HepG2 (cell line): Measurements from ENCODE around the gene TARDBP. TPM values are rescaled to one million over a fixed set of nuclear protein-coding genes. Genes with fewer than 3 reads are reported as not detected.
"Not testable (repeated sequence)": the region's sequence is repeated elsewhere in the genome, so short reads cannot be mapped to it uniquely, and the experiment has no call there.

ENCODE experiments used
- ATAC-seq: fragments of 200-7000 bp; cut with Tn5 transposase; 3 replicates; pipeline ENCODE4 v1.9.1; 2020; ENCODE audit warnings: mild to moderate bottlenecking, moderate library complexity
- BruUV-seq: library from RNA; stranded (reverse); fragments of 400-500 nt; replicated peaks from 2 replicates; lab custom pipeline; 2021; lab: Mats Ljungman, UMichigan
- CTCF ChIA-PET: fragments of 300-600 bp; formaldehyde crosslinking; extraction: SDS; loops from one replicate; lab custom pipeline; 2021; ENCODE audit warnings: low total read pairs, inconsistent platforms, low intra/inter-chr PET ratio; lab: Yijun Ruan, JAX
- POLR2A ChIA-PET: fragments of 350-600 bp; sonication (Branson Sonifier 250); formaldehyde crosslinking; loops from one replicate; lab custom pipeline; 2020; ENCODE audit warnings: antibody characterized with exemption, inconsistent platforms; lab: Yijun Ruan, JAX
- DNase-seq: peaks from one replicate; pipeline ENCODE4 v3.0.0-alpha.2; 2015; ENCODE audit warnings: low spot score
- FAIRE-seq: peaks from 3 replicates; lab custom pipeline; 2011; peaks lifted over from hg19 to GRCh38; lab: Jason Lieb, UNC
- H2AFZ ChIP-seq: one replicate; pipeline ENCODE4 v1.6.1; 2011; ENCODE audit warnings: low read length, inconsistent platforms
- H3K27ac ChIP-seq: fragments of 300-600 bp; 3 replicates; pipeline ENCODE4 v1.8.0; 2011; ENCODE audit warnings: mixed run types, mild to moderate bottlenecking, mixed read lengths, low read length, inconsistent platforms; ENCODE audit not compliant: insufficient read depth; ENCODE audit errors: extremely low read length
- H3K27me3 ChIP-seq, 2 experiments: fragments of 200-600 bp in 1 of 2; 2 replicates in 1 of 2; 3 replicates in 1 of 2; pipeline versions ENCODE4 v1.6.0 to v1.8.0; 2011; ENCODE audit warnings: low read length in 2 of 2, mild to moderate bottlenecking in 2 of 2, moderate library complexity in 2 of 2, inconsistent platforms in 1 of 2; ENCODE audit not compliant: insufficient read depth in 2 of 2, control insufficient read depth in 1 of 2
- H3K36me3 ChIP-seq, 2 experiments: fragments of 200-600 bp in 1 of 2; replicated peaks in 1 of 2; 2 replicates in 1 of 2; 3 replicates in 1 of 2; pipeline versions ENCODE4 v1.5.1 to v1.8.0; 2011; ENCODE audit warnings: low read length in 2 of 2, inconsistent platforms in 1 of 2; ENCODE audit not compliant: insufficient read depth in 2 of 2, control insufficient read depth in 1 of 2
- H3K4me1 ChIP-seq: 2 replicates; pipeline ENCODE4 v1.5.1; 2012; ENCODE audit warnings: low read length, inconsistent platforms; ENCODE audit not compliant: insufficient read depth
- H3K4me2 ChIP-seq: 2 replicates; pipeline ENCODE4 v1.6.0; 2011; ENCODE audit warnings: low read depth, low read length, inconsistent platforms
- H3K4me3 ChIP-seq, 3 experiments: fragments of 200-600 bp in 1 of 3; sonication (generic), shearing (Covaris generic) in 1 of 3; replicated peaks in 1 of 3; 2 replicates each; pipeline ENCODE4 v1.5.1; 2011 to 2016; ENCODE audit warnings: low read length in 3 of 3, inconsistent platforms in 2 of 3, low read depth in 2 of 3, mild to moderate bottlenecking in 2 of 3, control low read depth in 1 of 3, mixed read lengths in 1 of 3; ENCODE audit not compliant: insufficient read depth in 1 of 3
- H3K79me2 ChIP-seq: one replicate; pipeline ENCODE4 v1.6.1; 2011; ENCODE audit warnings: low read length, inconsistent platforms; ENCODE audit not compliant: insufficient read depth
- H3K9ac ChIP-seq: 2 replicates; pipeline ENCODE4 v1.6.0; 2011; ENCODE audit warnings: mild to moderate bottlenecking, low read depth, low read length, inconsistent platforms; ENCODE audit not compliant: insufficient read depth
- H3K9me3 ChIP-seq: 2 replicates; pipeline ENCODE4 v1.5.1; 2012; ENCODE audit warnings: mild to moderate bottlenecking, low read length
- H4K20me1 ChIP-seq: 2 replicates; pipeline ENCODE4 v1.6.0; 2011; ENCODE audit warnings: inconsistent platforms, mild to moderate bottlenecking, low read length, moderate library complexity; ENCODE audit not compliant: insufficient read depth
- WGBS: methylation state at CpG from one replicate; pipeline ENCODE4 v1.1.6; 2017; ENCODE audit warnings: low lambda C conversion rate; 5-methylcytosine and 5-hydroxymethylcytosine counted together
- in situ Hi-C: cut with HindIII; loops from 2 replicates; pipeline ENCODE4 v1.10.0; 2017; ENCODE audit warnings: low pct_unique_long_range_greater_than_20kb; ENCODE audit not compliant: extremely low pct_ligation_motif_present
- intact Hi-C: fragments of 100-400 bp; cut with micrococcal nuclease; formaldehyde crosslinking; loops from one replicate; pipeline ENCODE4 v1.10.0; 2022; ENCODE audit not compliant: unreplicated experiment
- polyA plus RNA-seq, 8 experiments: library from polyadenylated mRNA; depleted of rRNA in 3 of 8; stranded (reverse) in 7 of 8; unstranded in 1 of 8; fragments of >200 nt; fragmentation: Illumina TruSeq in 4 of 8; extraction: Trizol in 4 of 8; gene quantifications; 2 replicates each; pipeline versions ENCODE4 v1.2.1 to v1.2.3, GENCODE V29; 2011 to 2016; ENCODE audit warnings: low read depth in 4 of 8, missing spikeins in 1 of 8, mixed read lengths in 1 of 8; ENCODE audit not compliant: insufficient read depth in 1 of 8
- total RNA-seq, 5 experiments: library from RNA; depleted of rRNA; stranded (reverse); fragments of >200 nt; fragmentation: Illumina TruSeq; extraction: Trizol; gene quantifications; 2 replicates each; pipeline ENCODE4 v1.2.3, GENCODE V29; 2016; ENCODE audit warnings: low read depth in 1 of 5

Gene TARDBP
- total and polyA plus RNA-seq, 2 of the 13 experiments (the other 11 are each of a cell fraction or from before 2014, with no cell fraction given), result 62.4 to 93.0 TPM

- WGBS, result 97% methylated on average over 7 of the region's 7 CpGs
These were observed 60.9 kb downstream of the TARDBP start for GRCh38 chr1:11073398-11073797.

More at GRCh38 chr1:11073398-11073797, 60.9 kb downstream of the TARDBP start:
- POLR2A ChIA-PET, BruUV-seq, FAIRE-seq, H3K4me1 ChIP-seq, H3K27ac ChIP-seq, H3K9me3 ChIP-seq, ATAC-seq, H3K4me3 ChIP-seq, H4K20me1 ChIP-seq, in situ Hi-C loops, CTCF ChIA-PET, H3K79me2 ChIP-seq, intact Hi-C loops, H3K27me3 ChIP-seq, H3K4me2 ChIP-seq, H3K9ac ChIP-seq, DNase-seq, H2AFZ ChIP-seq: not testable (repeated sequence)
- H3K36me3 ChIP-seq, result peaks cover 47 to 90% of the 10 kb centered on the region in 2 experiments

Other genes with a start within 250 kb of the TARDBP start
- gene CASZ1, start 216.0 kb upstream of the TARDBP start, total RNA-seq (2016; rRNA removed; fragmentation: Illumina TruSeq; extraction: Trizol), result 2.3 and 3.7 TPM in 2 replicates
- 1.9 and 2.2 TPM in 2 replicates for gene CASZ1, start 216.0 kb upstream of the TARDBP start, polyA plus RNA-seq (2011; rRNA removed)
- 3.7 and 7.1 TPM in 2 replicates for gene MASP2, start 34.6 kb downstream of the TARDBP start, total RNA-seq (2016; rRNA removed; fragmentation: Illumina TruSeq; extraction: Trizol)
- 11.8 and 16.7 TPM in 2 replicates for gene MASP2, start 34.6 kb downstream of the TARDBP start, polyA plus RNA-seq (2011; rRNA removed)
- gene SRM, start 47.4 kb downstream of the TARDBP start, total RNA-seq (2016; rRNA removed; fragmentation: Illumina TruSeq; extraction: Trizol), result 30.3 and 31.8 TPM in 2 replicates
- 27.9 and 28.9 TPM in 2 replicates for gene SRM, start 47.4 kb downstream of the TARDBP start, polyA plus RNA-seq (2011; rRNA removed)
- gene EXOSC10, start 87.2 kb downstream of the TARDBP start, total RNA-seq (2016; rRNA removed; fragmentation: Illumina TruSeq; extraction: Trizol), result 67.6 and 68.7 TPM in 2 replicates
- 37.4 and 48.4 TPM in 2 replicates for gene EXOSC10, start 87.2 kb downstream of the TARDBP start, polyA plus RNA-seq (2011; rRNA removed)
- not detected in 2 replicates for gene ANGPTL7, start 176.7 kb downstream of the TARDBP start, total RNA-seq (2016; rRNA removed; fragmentation: Illumina TruSeq; extraction: Trizol)
- gene ANGPTL7, start 176.7 kb downstream of the TARDBP start, polyA plus RNA-seq (2011; rRNA removed), result not detected in 2 replicates
- 34.6 and 42.8 TPM in 2 replicates for gene MTOR, start 249.9 kb downstream of the TARDBP start, total RNA-seq (2016; rRNA removed; fragmentation: Illumina TruSeq; extraction: Trizol)
- gene MTOR, start 249.9 kb downstream of the TARDBP start, polyA plus RNA-seq (2011; rRNA removed), result 24.6 and 31.8 TPM in 2 replicates